KMS-11 (cell line): Measurements from ENCODE around the gene PTPA.

Source experiments
- H2AFZ ChIP-seq: fragments of 200-600 bp; sonication (generic); 2 replicates; pipeline ENCODE4 v1.6.1; 2016; ENCODE audit warnings: antibody characterized with exemption, mixed run types, low read depth
- H3K27ac ChIP-seq: fragments of 200-600 bp; sonication (generic); 2 replicates; pipeline ENCODE4 v1.6.1; 2016; ENCODE audit warnings: mild to moderate bottlenecking, mixed run types
- H3K27me3 ChIP-seq: fragments of 200-600 bp; sonication (generic); 2 replicates; pipeline ENCODE4 v1.6.1; 2017; ENCODE audit warnings: mild to moderate bottlenecking, low read depth, mixed run types, moderate library complexity; ENCODE audit not compliant: insufficient read depth
- H3K36me3 ChIP-seq: fragments of 200-600 bp; sonication (generic); 2 replicates; pipeline ENCODE4 v1.6.1; 2017; ENCODE audit warnings: mild to moderate bottlenecking, mixed run types; ENCODE audit not compliant: insufficient read depth
- H3K4me1 ChIP-seq: fragments of 200-600 bp; sonication (generic); 2 replicates; pipeline ENCODE4 v1.6.1; 2016; ENCODE audit warnings: mild to moderate bottlenecking, low read depth, mixed run types; ENCODE audit not compliant: poor library complexity, severe bottlenecking
- H3K4me2 ChIP-seq: fragments of 200-600 bp; sonication (generic); 2 replicates; pipeline ENCODE4 v1.7.0; 2016; ENCODE audit warnings: mild to moderate bottlenecking, mixed run types
- H3K4me3 ChIP-seq: fragments of 200-600 bp; sonication (generic); IDR thresholded peaks from 2 replicates; pipeline ENCODE4 v1.6.1; 2017; ENCODE audit warnings: low read depth, low read length, mixed read lengths; ENCODE audit not compliant: insufficient read depth
- H3K79me2 ChIP-seq: fragments of 200-600 bp; sonication (generic); 2 replicates; pipeline ENCODE4 v1.6.1; 2016; ENCODE audit warnings: low read depth, mixed run types; ENCODE audit not compliant: insufficient read depth
- H3K9ac ChIP-seq: fragments of 200-600 bp; sonication (generic); 2 replicates; pipeline ENCODE4 v1.6.1; 2016; ENCODE audit warnings: mild to moderate bottlenecking, mixed run types
- H4K20me1 ChIP-seq: fragments of 200-600 bp; sonication (generic); 2 replicates; pipeline ENCODE4 v1.6.1; 2016; ENCODE audit warnings: mild to moderate bottlenecking, mixed run types; ENCODE audit not compliant: insufficient read depth
- CTCF ChIP-seq: fragments of 200-600 bp; sonication (generic); conservative IDR thresholded peaks from 2 replicates; pipeline ENCODE4 v1.6.1; 2017; ENCODE audit warnings: low read depth, mild to moderate bottlenecking, antibody characterized with exemption, low read length, moderate library complexity, mixed read lengths

PTPA gene

GRCh38 chr9:129197978-129198318, 86.7 kb downstream of the PTPA start:
- H4K20me1 ChIP-seq: no peaks in the 10 kb centered on the region
- no peak overlapping the region for H3K9ac ChIP-seq
- H3K36me3 ChIP-seq: no peaks in the 10 kb centered on the region
- no peaks in the 10 kb centered on the region for H3K4me1 ChIP-seq
- TF ChIP-seq CTCF: no peak
- H3K79me2 ChIP-seq: no peaks in the 10 kb centered on the region
- H2AFZ ChIP-seq: no peak overlapping the region
- H3K27ac ChIP-seq: no peak overlapping the region
- no peak overlapping the region for H3K4me3 ChIP-seq
- no peak overlapping the region for H3K4me2 ChIP-seq
- H3K27me3 ChIP-seq: no peaks in the 10 kb centered on the region; the same call in 1 of the 2 replicates
